HUDEP-2 (cell line): Measurements from ENCODE around the gene CD58.

Experiments
- DNase-seq, 76 experiments: peaks; one replicate each; lab custom pipeline; 2025; ENCODE audit not compliant: unreplicated experiment in 76 of 76; lab: John Stamatoyannopoulos, UW

Gene CD58

GRCh38 chr1:116478621-116479020 is 92.2 kb downstream of the CD58 start:
- DNase-seq, result no peak

- peak in 1 of 76 experiments; percentile 6 for DNase-seq
Observed at GRCh38 chr1:116477429-116477828, 93.4 kb downstream of the CD58 start.

- DNase-seq, result peak in 35 of 76 experiments; percentile 6 to 63 (median 23)
Observed at GRCh38 chr1:116476321-116476720, 94.5 kb downstream of the CD58 start.

GRCh38 chr1:116475850-116476218 is 95.0 kb downstream of the CD58 start:
- DNase-seq, result no peak

GRCh38 chr1:116474921-116475849 is 95.6 kb downstream of the CD58 start:
- DNase-seq, result no peak

- DNase-seq, result no peak
Observed at GRCh38 chr1:116472431-116472961, 98.3 kb downstream of the CD58 start.

GRCh38 chr1:116471241-116471640 is 99.6 kb downstream of the CD58 start:
- no peak for DNase-seq

- DNase-seq, result no peak
Observed at GRCh38 chr1:116470671-116471070, 100.2 kb downstream of the CD58 start.

GRCh38 chr1:116466810-116467557 is 103.8 kb downstream of the CD58 start:
- DNase-seq, result no peak

GRCh38 chr1:116465845-116466685 is 104.8 kb downstream of the CD58 start:
- no peak for DNase-seq

- DNase-seq, result no peak
Observed at GRCh38 chr1:116465477-116465844, 105.4 kb downstream of the CD58 start.
